GM23248 (cell line): ENCODE measurements around the gene TEX29. TPM values are rescaled to one million over a fixed set of nuclear protein-coding genes. Genes with fewer than 3 reads are reported as not detected.
A peak's percentile ranks its signal among the peaks of the same experiment; 100 is the strongest.

Experiments used
- DNase-seq: peaks from one replicate; pipeline ENCODE4 v3.0.0-alpha.2; 2015
- H2AFZ ChIP-seq: fragments of 200-600 bp; sonication (generic); 2 replicates; pipeline ENCODE4 v1.6.1; 2016; ENCODE audit warnings: antibody characterized with exemption
- H3F3A ChIP-seq: fragments of 200-600 bp; sonication (generic); 2 replicates; pipeline ENCODE4 v1.6.1; 2016; ENCODE audit warnings: mild to moderate bottlenecking, antibody characterized with exemption, mixed run types; ENCODE audit not compliant: insufficient read depth
- H3K27ac ChIP-seq: fragments of 200-600 bp; sonication (generic); 2 replicates; pipeline ENCODE4 v1.5.1; 2016; ENCODE audit warnings: mild to moderate bottlenecking
- H3K27me3 ChIP-seq: fragments of 200-600 bp; sonication (generic); replicated peaks from 2 replicates; pipeline ENCODE4 v1.6.1; 2016; ENCODE audit warnings: mild to moderate bottlenecking; ENCODE audit not compliant: insufficient read depth
- H3K36me3 ChIP-seq: fragments of 200-600 bp; sonication (generic); 2 replicates; pipeline ENCODE4 v1.6.1; 2016; ENCODE audit warnings: low read depth, mild to moderate bottlenecking
- H3K4me1 ChIP-seq: fragments of 200-600 bp; sonication (generic); 2 replicates; pipeline ENCODE4 v1.6.1; 2016; ENCODE audit warnings: mild to moderate bottlenecking; ENCODE audit not compliant: insufficient read depth
- H3K4me2 ChIP-seq: fragments of 200-600 bp; sonication (generic); one replicate; pipeline ENCODE4 v1.6.1; 2016; ENCODE audit warnings: mild to moderate bottlenecking; ENCODE audit not compliant: unreplicated experiment
- H3K4me3 ChIP-seq: fragments of 200-600 bp; sonication (generic); 2 replicates; pipeline ENCODE4 v1.5.1; 2016; ENCODE audit warnings: mild to moderate bottlenecking
- H3K79me2 ChIP-seq: fragments of 200-600 bp; sonication (generic); 2 replicates; pipeline ENCODE4 v1.6.1; 2016; ENCODE audit warnings: mild to moderate bottlenecking; ENCODE audit not compliant: insufficient read depth
- H3K9ac ChIP-seq: fragments of 200-600 bp; sonication (generic); 2 replicates; pipeline ENCODE4 v1.6.1; 2016; ENCODE audit warnings: mild to moderate bottlenecking
- H3K9me2 ChIP-seq: fragments of 200-600 bp; sonication (generic); 2 replicates; pipeline ENCODE4 v1.6.1; 2016; ENCODE audit warnings: mixed run types, mild to moderate bottlenecking, moderate library complexity; ENCODE audit not compliant: insufficient read depth
- H3K9me3 ChIP-seq: fragments of 200-600 bp; sonication (generic); one replicate; pipeline ENCODE4 v1.6.1; 2017; ENCODE audit warnings: low read depth
- H4K20me1 ChIP-seq: fragments of 200-600 bp; sonication (generic); 2 replicates; pipeline ENCODE4 v1.6.0; 2016; ENCODE audit not compliant: insufficient read depth
- EZH2 ChIP-seq: fragments of 200-600 bp; sonication (generic); IDR thresholded peaks from 2 replicates; pipeline ENCODE4 v1.6.1; 2018; ENCODE audit warnings: antibody characterized with exemption, mild to moderate bottlenecking; ENCODE audit not compliant: insufficient read depth, poor library complexity, severe bottlenecking
- EZH2phosphoT487 ChIP-seq: fragments of 200-600 bp; sonication (generic); IDR thresholded peaks from 2 replicates; pipeline ENCODE4 v1.6.1; 2018; ENCODE audit warnings: antibody characterized with exemption, moderate library complexity, mild to moderate bottlenecking, low read depth; ENCODE audit not compliant: insufficient read depth
- WGBS, 2 experiments: methylation state at CpG; one replicate each; pipeline ENCODE4 v1.1.6; 2015 to 2017; ENCODE audit warnings: low lambda C conversion rate in 2 of 2, low coverage in 1 of 2; ENCODE audit errors: missing lambda C conversion rate in 2 of 2; 5-methylcytosine and 5-hydroxymethylcytosine counted together
- in situ Hi-C: fragments of 300-500 bp; cut with MboI; formaldehyde crosslinking; loops from 2 replicates; pipeline ENCODE4 v1.15.0; 2020
- polyA plus RNA-seq: library from polyadenylated mRNA; unstranded; fragments of >200 nt; fragmentation: Nextera tagmentation; extraction: Ambion mirVana; gene quantifications from 2 replicates; pipeline ENCODE4 v1.2.1, GENCODE V29; 2016
- total RNA-seq: library from RNA; depleted of rRNA; stranded (reverse); fragments of >200 nt; shearing (Covaris generic); gene quantifications from 2 replicates; pipeline ENCODE4 v1.2.3, GENCODE V29; 2014

The TEX29 gene
- total and polyA plus RNA-seq, 2 experiments from 2014 or later, result 0.75 TPM; not detected in 1

DNA sequence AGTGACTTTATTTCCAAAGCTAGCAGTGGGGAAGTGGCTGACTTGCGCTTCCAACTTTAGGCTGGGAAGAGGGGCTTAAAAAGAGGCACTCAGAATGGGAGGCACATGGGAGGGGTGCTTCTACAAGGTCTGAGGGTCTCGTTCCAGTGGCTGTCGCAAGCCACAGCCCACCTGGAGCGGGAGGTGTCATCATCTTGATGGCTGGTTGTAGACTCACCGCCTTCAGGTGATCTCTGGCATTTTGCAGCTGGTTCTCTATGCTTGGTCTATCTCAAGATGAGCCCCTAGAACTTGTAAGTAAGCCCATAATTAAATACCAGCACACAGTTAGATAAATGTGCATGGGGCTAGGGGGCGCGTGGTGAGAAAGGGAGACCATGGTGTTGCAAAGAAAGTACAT lies 9.2 kb downstream of the TEX29 start:
- H3K4me3 ChIP-seq, result no peak overlapping the region
- DNase-seq, result no peak

DNA sequence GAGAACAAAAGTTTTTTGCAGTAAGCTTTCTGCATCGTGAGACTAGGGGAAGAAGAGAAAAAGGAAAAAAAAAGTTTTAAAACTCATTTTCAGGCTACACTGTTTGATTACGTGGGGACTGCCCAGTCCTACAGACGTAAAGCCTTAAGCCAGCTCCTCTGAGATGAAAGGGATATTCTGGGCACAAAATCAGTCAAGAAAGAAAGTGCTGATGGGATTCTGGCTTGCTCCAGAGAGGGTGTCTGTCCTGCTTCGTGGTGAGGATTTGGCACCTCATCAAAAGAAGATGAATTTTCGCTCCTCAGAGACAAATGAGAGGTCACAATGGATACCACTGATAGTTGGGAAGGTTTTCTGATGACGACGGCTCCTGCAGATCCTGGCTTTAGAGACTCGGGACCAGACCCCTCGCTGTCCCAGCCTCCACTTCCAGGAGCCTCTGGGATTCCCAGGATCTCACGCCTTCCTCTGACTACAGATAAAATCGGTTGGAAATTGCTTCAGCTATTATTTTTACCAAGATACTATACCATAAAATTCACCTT lies 9.7 kb downstream of the TEX29 start:
- in situ Hi-C loops, result no loop called here
- WGBS, 2 experiments, result 19 to 23% methylated on average over 11 of the region's 11 CpGs
- no peaks in the 10 kb centered on the region for H3K9me3 ChIP-seq
- H3K4me1 ChIP-seq, result no peaks in the 10 kb centered on the region
- no peak for DNase-seq
- H4K20me1 ChIP-seq, result no peaks in the 10 kb centered on the region
- H2AFZ ChIP-seq, result no peak overlapping the region
- no peak overlapping the region for H3K27ac ChIP-seq
- H3K36me3 ChIP-seq, result no peaks in the 10 kb centered on the region
- no peak overlapping the region for H3K4me3 ChIP-seq
- no peak overlapping the region for H3K9ac ChIP-seq
- no peaks in the 10 kb centered on the region; the same call in 1 of the 2 replicates for H3K27me3 ChIP-seq
- no peaks in the 10 kb centered on the region for H3F3A ChIP-seq
- TF ChIP-seq EZH2phosphoT487 (no peak), EZH2 (no peak)
- no peaks in the 10 kb centered on the region for H3K79me2 ChIP-seq
- no peak overlapping the region for H3K4me2 ChIP-seq
- H3K9me2 ChIP-seq, result no peaks in the 10 kb centered on the region

More for the DNA sequence above, 9.2 kb downstream of the TEX29 start:
- WGBS, 2 experiments, result 81 to 85% methylated on average over 7 of the region's 7 CpGs
- H3F3A ChIP-seq, result no peaks in the 10 kb centered on the region
- H3K9me3 ChIP-seq, result no peaks in the 10 kb centered on the region
- in situ Hi-C loops, result no loop called here
- no peak overlapping the region for H3K9ac ChIP-seq
- no peaks in the 10 kb centered on the region; the same call in 1 of the 2 replicates for H3K27me3 ChIP-seq
- no peaks in the 10 kb centered on the region for H3K36me3 ChIP-seq
- no peak for TF ChIP-seq EZH2phosphoT487
- no peak for TF ChIP-seq EZH2
- no peak overlapping the region for H3K27ac ChIP-seq
- no peaks in the 10 kb centered on the region for H3K79me2 ChIP-seq
- no peaks in the 10 kb centered on the region for H3K9me2 ChIP-seq
- H3K4me1 ChIP-seq, result no peaks in the 10 kb centered on the region
- no peaks in the 10 kb centered on the region for H4K20me1 ChIP-seq
- no peak overlapping the region for H2AFZ ChIP-seq
- H3K4me2 ChIP-seq, result no peak overlapping the region

DNA sequence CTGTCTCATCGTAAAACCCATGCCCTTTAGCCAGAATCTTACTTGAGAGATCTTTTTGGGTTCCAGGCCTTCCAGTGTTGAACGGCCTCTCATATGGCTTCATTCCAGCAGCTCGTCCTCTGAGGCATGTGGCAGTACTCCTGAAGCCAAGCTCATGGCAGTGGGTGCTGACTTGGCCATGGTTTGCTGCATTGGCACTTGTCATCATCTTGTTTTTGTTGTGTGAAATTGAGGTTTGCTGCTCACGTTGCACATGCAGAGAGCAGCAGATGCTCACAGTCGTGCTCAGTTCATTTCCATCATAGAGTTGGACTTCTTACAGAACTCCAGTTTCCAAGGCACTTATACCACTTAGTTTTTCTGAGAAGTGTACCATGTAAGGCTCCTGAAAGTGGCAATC lies 14.9 kb downstream of the TEX29 start:
- Histone ChIP-seq H3K9ac (no peak overlapping the region), H2AFZ (no peak overlapping the region), H4K20me1 (no peaks in the 10 kb centered on the region), H3K27ac (no peak overlapping the region), H3K9me2 (no peaks in the 10 kb centered on the region), H3K9me3 (no peaks in the 10 kb centered on the region), H3K4me3 (no peak overlapping the region), H3F3A (peaks cover 6% of the 10 kb centered on the region; the same call in 1 of the 2 replicates), H3K4me2 (no peak overlapping the region), H3K36me3 (no peaks in the 10 kb centered on the region), H3K27me3 (no peaks in the 10 kb centered on the region; the same call in 1 of the 2 replicates), H3K4me1 (peaks cover 13% of the 10 kb centered on the region), H3K79me2 (no peaks in the 10 kb centered on the region)
- no peak for DNase-seq
- in situ Hi-C loops, result no loop called here
- 65 to 67% methylated on average over 5 of the region's 5 CpGs for WGBS, 2 experiments
- no peak for TF ChIP-seq EZH2
- no peak for TF ChIP-seq EZH2phosphoT487

DNA sequence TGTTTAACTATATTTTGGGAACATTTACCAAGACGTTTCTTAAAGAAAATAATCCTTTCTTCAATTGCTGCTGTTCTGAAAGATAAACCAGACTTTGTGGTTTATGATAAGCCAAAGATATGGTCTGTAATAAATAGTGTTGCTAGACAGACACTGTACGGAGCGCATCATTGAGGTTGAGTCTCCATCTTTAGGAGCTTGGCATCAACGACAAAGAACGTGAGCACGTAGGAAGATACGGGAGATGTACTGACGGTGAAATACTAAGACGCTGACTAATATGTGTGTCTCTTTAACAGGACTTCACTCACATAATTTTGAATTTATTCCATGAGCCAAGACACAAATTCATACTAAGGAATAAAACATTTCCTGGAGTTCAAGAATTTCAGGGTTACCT lies 16.2 kb downstream of the TEX29 start:
- 88 to 91% methylated on average over 9 of the region's 9 CpGs for WGBS, 2 experiments
- Histone ChIP-seq H3K79me2 (no peaks in the 10 kb centered on the region), H3K9me3 (no peaks in the 10 kb centered on the region), H3K4me1 (peaks cover 13% of the 10 kb centered on the region), H3K9ac (no peak overlapping the region), H4K20me1 (no peaks in the 10 kb centered on the region), H3K9me2 (no peaks in the 10 kb centered on the region), H3K4me3 (no peak overlapping the region), H3K4me2 (peak overlapping the region; percentile 56), H3K36me3 (no peaks in the 10 kb centered on the region), H2AFZ (no peak overlapping the region), H3K27ac (peak overlapping the region; percentile 28; the same call in 1 of the 2 replicates), H3K27me3 (no peaks in the 10 kb centered on the region), H3F3A (peaks cover 6% of the 10 kb centered on the region; the same call in 1 of the 2 replicates)
- DNase-seq, result peak; percentile 8
- in situ Hi-C loops, result no loop called here
- TF ChIP-seq EZH2 (no peak), EZH2phosphoT487 (no peak)
